ENCODE results near the gene KRTAP10-5.

Gene KRTAP10-5

DNA sequence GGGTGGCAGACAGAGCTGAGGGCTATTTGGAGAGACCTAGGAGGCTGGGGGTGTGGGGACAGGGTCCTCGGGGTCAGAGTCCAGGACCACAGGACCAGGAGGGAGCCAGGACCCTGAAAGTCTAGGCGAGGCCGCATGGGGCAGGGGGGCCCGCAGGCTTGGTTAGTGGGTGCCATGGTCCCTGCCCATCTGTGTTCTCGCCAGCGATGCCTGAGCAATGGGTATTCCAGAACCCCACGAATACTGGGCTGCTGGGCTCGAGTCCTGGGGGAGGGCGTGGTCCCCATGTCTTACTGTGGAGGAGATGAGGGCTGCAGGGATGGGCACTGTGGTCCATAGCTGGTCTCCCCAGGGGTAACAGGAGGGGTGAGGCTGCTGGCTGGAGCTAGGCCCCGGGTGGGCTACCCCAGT is 9.9 kb upstream of the KRTAP10-5 start:
- H3K4me1 ChIP-seq (ENCODE audit: control insufficient read depth in 1 of 2, insufficient read depth in 1 of 2, low read depth in 1 of 2, low read length in 1 of 2): no peaks in the 10 kb centered on the region
- no peaks in the 10 kb centered on the region for H3K9me3 ChIP-seq
- H3K4me3 ChIP-seq (ENCODE audit: low read depth in 1 of 2, low read length in 1 of 2): no peak overlapping the region
- H3K27ac ChIP-seq: no peak overlapping the region
- no peaks in the 10 kb centered on the region for H3K36me3 ChIP-seq
- H3K27me3 ChIP-seq: peaks cover 27% of the 10 kb centered on the region
- TF ChIP-seq, protein P1, sequence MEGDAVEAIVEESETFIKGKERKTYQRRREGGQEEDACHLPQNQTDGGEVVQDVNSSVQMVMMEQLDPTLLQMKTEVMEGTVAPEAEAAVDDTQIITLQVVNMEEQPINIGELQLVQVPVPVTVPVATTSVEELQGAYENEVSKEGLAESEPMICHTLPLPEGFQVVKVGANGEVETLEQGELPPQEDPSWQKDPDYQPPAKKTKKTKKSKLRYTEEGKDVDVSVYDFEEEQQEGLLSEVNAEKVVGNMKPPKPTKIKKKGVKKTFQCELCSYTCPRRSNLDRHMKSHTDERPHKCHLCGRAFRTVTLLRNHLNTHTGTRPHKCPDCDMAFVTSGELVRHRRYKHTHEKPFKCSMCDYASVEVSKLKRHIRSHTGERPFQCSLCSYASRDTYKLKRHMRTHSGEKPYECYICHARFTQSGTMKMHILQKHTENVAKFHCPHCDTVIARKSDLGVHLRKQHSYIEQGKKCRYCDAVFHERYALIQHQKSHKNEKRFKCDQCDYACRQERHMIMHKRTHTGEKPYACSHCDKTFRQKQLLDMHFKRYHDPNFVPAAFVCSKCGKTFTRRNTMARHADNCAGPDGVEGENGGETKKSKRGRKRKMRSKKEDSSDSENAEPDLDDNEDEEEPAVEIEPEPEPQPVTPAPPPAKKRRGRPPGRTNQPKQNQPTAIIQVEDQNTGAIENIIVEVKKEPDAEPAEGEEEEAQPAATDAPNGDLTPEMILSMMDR (IDR thresholded peaks at IDR 0.05): no peak

DNA sequence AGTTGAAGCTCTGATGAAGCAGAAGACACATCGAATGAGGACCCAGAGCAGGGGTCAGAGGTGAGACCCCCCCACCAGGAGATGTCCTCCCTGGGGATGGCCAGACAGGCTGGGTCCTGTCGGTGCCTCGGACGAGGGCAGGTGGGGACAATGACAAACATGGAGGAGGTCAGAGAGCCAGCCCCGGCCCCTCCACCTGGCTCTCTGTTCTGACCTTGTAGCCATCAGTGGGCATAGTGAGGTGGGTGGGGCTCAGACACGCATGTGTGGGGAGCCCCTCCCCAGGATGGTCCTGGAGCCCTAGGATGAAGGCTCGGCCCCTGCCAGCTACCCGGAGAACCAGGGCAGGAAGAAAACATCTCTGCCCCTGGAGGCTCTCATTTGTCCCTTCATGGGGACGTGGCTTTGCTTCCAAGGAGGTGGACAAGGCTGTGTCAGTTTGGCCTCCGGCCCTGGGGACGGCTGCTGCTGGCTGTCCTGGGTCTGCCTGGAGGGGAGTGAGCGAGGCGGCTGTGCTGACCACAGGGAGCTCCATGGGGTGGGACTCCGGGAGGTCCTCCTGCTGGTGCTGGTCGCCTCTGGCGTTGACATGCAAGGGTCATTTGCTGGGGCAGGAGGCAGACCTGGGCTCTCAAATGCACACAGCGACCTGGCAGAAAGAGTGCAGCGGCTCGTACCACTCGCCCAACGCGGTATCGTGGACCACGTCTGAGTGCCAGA is 9.3 kb upstream of the KRTAP10-5 start:
- H3K27ac ChIP-seq: no peak overlapping the region
- H3K27me3 ChIP-seq: peaks cover 29% of the 10 kb centered on the region
- H3K9me3 ChIP-seq: no peaks in the 10 kb centered on the region
- no peak overlapping the region for H3K4me3 ChIP-seq (ENCODE audit: low read depth in 1 of 2, low read length in 1 of 2)
- TF ChIP-seq, protein P1 (IDR thresholded peaks at IDR 0.05): no peak
- H3K36me3 ChIP-seq: no peaks in the 10 kb centered on the region
- H3K4me1 ChIP-seq (ENCODE audit: control insufficient read depth in 1 of 2, insufficient read depth in 1 of 2, low read depth in 1 of 2, low read length in 1 of 2): no peaks in the 10 kb centered on the region

DNA sequence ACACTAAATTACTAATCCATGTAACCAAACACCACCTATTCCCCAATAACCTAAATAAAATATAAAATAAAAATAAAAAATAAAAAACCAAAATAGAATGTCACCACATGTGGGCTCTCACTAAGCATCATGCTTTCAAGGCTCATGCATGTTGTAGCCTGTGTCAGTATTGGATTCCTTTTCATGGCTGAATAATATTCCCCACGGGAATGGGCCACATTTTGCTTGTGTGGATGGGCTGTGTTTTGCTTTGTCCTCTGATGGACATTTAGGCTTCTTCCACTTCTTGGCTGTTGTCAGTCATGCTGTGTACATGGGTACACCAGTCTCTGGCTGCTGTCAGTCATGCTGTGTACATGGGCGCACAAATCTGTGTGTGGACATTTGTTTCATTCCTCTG is 8.7 kb upstream of the KRTAP10-5 start:
- TF ChIP-seq, protein P1 (IDR thresholded peaks at IDR 0.05): no peak
- H3K27me3 ChIP-seq: peaks cover 34% of the 10 kb centered on the region

DNA sequence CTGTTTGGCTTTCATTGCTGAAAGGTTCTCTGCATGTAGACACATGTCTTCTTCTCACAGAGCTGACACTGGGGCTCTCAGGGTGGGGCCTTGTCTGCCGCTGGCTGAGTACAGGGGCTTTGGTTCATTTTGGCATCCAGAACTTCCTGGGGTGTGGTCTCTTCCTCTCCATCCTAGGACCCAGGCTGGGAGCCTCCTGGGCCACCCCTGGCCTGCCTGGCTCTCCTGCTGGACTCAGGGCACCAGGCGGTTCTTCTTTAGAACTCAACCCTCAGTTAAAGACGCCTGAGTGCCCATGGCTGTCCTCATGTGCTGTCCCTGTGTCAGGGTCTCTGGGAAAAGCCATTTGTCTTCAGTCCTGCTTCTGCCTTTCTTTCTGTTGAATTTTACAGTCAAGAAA is 5.5 kb upstream of the KRTAP10-5 start:
- no peaks in the 10 kb centered on the region for H3K9me3 ChIP-seq

More for the DNA sequence above, 8.7 kb upstream of the KRTAP10-5 start:
- Histone ChIP-seq H3K4me1 (ENCODE audit: control insufficient read depth in 1 of 2, insufficient read depth in 1 of 2, low read depth in 1 of 2, low read length in 1 of 2) (no peaks in the 10 kb centered on the region), H3K36me3 (no peaks in the 10 kb centered on the region), H3K9me3 (no peaks in the 10 kb centered on the region), H3K4me3 (ENCODE audit: low read depth in 1 of 2, low read length in 1 of 2) (no peak overlapping the region), H3K27ac (no peak overlapping the region)

DNA sequence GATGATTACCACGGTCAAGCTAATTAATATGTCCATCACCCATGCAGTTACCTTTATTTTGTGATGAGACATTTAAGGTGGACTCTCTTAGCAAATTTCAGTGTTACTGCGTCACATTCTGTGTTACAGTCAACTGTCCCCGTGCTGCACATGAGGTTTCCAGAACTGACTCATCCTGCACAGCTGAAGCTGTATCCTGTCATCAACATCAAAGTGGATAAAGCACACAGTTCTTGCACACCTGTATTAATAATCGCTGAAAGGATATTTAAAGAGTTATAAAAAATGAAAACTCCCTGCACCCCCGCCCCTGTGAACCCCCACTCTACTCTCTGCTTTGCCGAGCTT is 3.4 kb upstream of the KRTAP10-5 start:
- H3K36me3 ChIP-seq: no peaks in the 10 kb centered on the region
- H3K27ac ChIP-seq: no peak overlapping the region
- TF ChIP-seq, protein P1 (IDR thresholded peaks at IDR 0.05): no peak
- H3K4me1 ChIP-seq (ENCODE audit: control insufficient read depth in 1 of 2, insufficient read depth in 1 of 2, low read depth in 1 of 2, low read length in 1 of 2): no peaks in the 10 kb centered on the region
- no peak overlapping the region for H3K4me3 ChIP-seq (ENCODE audit: low read depth in 1 of 2, low read length in 1 of 2)
- peaks cover 37% of the 10 kb centered on the region for H3K27me3 ChIP-seq
- no peaks in the 10 kb centered on the region for H3K9me3 ChIP-seq

More for the DNA sequence above, 5.5 kb upstream of the KRTAP10-5 start:
- no peaks in the 10 kb centered on the region for H3K4me1 ChIP-seq (ENCODE audit: control insufficient read depth in 1 of 2, insufficient read depth in 1 of 2, low read depth in 1 of 2, low read length in 1 of 2)
- H3K36me3 ChIP-seq: no peaks in the 10 kb centered on the region
- H3K27me3 ChIP-seq: peaks cover 26% of the 10 kb centered on the region
- TF ChIP-seq, protein P1 (IDR thresholded peaks at IDR 0.05): no peak
- no peak overlapping the region for H3K4me3 ChIP-seq (ENCODE audit: low read depth in 1 of 2, low read length in 1 of 2)
- H3K27ac ChIP-seq: no peak overlapping the region

Data from neutrophil (primary cell).